HUDEP-2 (cell line): Measurements from ENCODE around the gene REPS1.

Experiments
- DNase-seq, 76 experiments: peaks; one replicate each; lab custom pipeline; 2025; ENCODE audit not compliant: unreplicated experiment in 76 of 76; lab: John Stamatoyannopoulos, UW

Gene REPS1

GRCh38 chr6:138973466-138974153 is 14.4 kb downstream of the REPS1 start:
- DNase-seq = no peak

- no peak for DNase-seq
Observed at GRCh38 chr6:138972226-138972665, 15.8 kb downstream of the REPS1 start.

- DNase-seq = no peak
Observed at GRCh38 chr6:138971601-138972000, 16.5 kb downstream of the REPS1 start.

- DNase-seq = no peak
Observed at GRCh38 chr6:138970856-138971425, 17.1 kb downstream of the REPS1 start.

- no peak for DNase-seq
Observed at GRCh38 chr6:138970159-138970558, 17.9 kb downstream of the REPS1 start.

GRCh38 chr6:138966870-138967269 is 21.2 kb downstream of the REPS1 start:
- no peak for DNase-seq

GRCh38 chr6:138965971-138966370 is 22.1 kb downstream of the REPS1 start:
- no peak for DNase-seq

GRCh38 chr6:138965291-138965874 is 22.7 kb downstream of the REPS1 start:
- no peak for DNase-seq

- no peak for DNase-seq
Observed at GRCh38 chr6:138964012-138964411, 24.0 kb downstream of the REPS1 start.

GRCh38 chr6:138963531-138963930 is 24.5 kb downstream of the REPS1 start:
- DNase-seq = no peak

GRCh38 chr6:138963119-138963518 is 24.9 kb downstream of the REPS1 start:
- no peak for DNase-seq

GRCh38 chr6:138959521-138959920 is 28.5 kb downstream of the REPS1 start:
- no peak for DNase-seq

GRCh38 chr6:138958595-138958994 is 29.5 kb downstream of the REPS1 start:
- no peak for DNase-seq

GRCh38 chr6:138957903-138958302 is 30.1 kb downstream of the REPS1 start:
- DNase-seq = no peak

GRCh38 chr6:138957484-138957883 is 30.6 kb downstream of the REPS1 start:
- no peak for DNase-seq

- DNase-seq = peak in 1 of 76 experiments; percentile 17
Observed at GRCh38 chr6:138956244-138956924, 31.7 kb downstream of the REPS1 start.

GRCh38 chr6:138955262-138955661 is 32.8 kb downstream of the REPS1 start:
- no peak for DNase-seq

GRCh38 chr6:138953451-138953850 is 34.6 kb downstream of the REPS1 start:
- no peak for DNase-seq

- DNase-seq = no peak
Observed at GRCh38 chr6:138948546-138949179, 39.4 kb downstream of the REPS1 start.

GRCh38 chr6:138948004-138948403 is 40.0 kb downstream of the REPS1 start:
- DNase-seq = no peak

GRCh38 chr6:138945354-138945753 is 42.7 kb downstream of the REPS1 start:
- DNase-seq = peak in 2 of 76 experiments; percentile 2 to 4
